CD4-positive, alpha-beta T cell treated with Interleukin-17A for 4 hours (primary cell): ENCODE results near the gene DDHD1.
"Not testable (repeated sequence)": the region's sequence is repeated elsewhere in the genome, so short reads cannot be mapped to it uniquely, and the experiment has no call there.

ENCODE experiments used
- DNase-seq: peaks from one replicate; pipeline ENCODE4 v3.0.0-alpha.2; 2020; ENCODE audit warnings: mixed read lengths

Gene DDHD1

DNA sequence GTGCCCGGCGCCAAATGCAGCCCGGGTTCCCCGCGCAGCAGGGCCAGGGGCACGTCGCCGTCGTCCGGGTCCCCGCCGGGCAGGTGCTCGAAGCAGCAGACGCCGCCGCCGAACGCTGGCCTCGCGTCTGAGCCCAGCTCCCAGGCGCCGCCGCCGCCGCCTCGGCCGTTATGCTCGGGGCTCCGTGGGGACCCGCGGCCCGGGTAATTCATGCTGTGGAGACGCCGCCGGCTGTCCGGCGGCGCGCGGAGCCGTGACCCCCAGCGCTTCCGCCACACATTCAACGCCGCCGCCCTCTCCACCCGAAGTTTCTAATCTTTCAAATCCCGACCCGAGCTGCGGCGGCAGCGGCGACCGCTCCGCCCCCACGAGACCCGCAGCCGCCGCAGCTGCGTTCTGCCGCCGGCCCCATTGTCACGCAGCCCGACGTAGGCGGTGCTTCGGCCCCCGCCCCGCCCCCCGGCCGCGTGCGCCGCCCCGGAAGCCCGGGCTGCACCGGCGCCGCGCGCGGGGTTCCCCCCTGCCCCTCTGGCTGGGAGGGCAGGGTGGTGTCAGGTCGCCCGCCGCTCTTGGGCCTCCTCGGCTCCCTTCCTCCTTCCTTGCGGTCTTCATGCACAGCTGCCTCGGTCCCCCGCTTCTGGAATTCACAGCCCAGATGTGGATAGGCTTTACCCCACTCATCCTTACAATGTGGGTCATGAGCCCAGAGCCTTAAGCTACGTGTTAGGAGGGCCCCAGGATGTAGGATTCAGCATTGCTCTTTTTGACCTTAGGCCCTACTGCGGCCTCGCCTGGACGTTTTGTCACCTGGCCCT, at the start of gene DDHD1:
Gene DDHD1, minus strand, starts transcription at position 437 of the 815 bp plus-strand sequence. Its CDS starts 225 bp downstream, at position 212.
- DNase-seq: peak; percentile 90

DNA sequence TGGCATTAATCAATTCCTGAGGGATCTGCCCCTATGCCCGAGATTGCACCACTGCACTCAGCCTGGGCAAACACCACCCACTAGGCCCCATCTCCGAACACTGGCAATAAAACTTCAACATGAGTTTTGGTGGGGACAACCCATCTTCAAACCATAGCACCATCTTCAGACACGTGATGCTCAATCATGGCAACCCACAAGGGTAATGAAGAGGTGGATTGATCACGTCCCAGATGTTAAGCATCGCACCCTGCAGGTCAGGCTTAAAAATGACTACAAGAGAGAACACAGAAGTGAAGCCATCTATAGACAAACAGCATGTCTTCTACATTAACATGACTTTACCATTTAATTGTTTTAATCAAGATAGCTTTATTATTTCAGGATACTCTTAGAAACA, 42.8 kb upstream of the DDHD1 start:
- DNase-seq: no peak

DNA sequence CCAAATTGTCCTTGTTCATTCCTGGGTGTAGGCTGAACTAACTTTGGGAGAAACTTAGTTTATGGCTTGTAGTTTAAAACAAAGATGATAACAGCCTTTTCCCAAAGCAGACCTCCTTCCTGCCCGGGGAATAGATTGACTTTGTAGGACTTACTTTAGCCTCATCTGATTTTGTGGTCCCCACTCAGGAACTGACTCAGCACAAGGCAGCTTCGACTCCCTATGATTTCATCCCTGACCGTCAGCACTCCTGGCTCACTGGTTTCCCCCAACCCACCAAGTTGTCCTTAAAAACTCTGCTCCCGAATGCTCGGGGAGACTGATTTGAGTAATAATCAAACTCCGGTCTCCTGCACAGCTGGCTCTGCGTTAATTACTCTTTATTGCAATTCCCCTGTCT, 40.1 kb upstream of the DDHD1 start:
- no peak for DNase-seq

DNA sequence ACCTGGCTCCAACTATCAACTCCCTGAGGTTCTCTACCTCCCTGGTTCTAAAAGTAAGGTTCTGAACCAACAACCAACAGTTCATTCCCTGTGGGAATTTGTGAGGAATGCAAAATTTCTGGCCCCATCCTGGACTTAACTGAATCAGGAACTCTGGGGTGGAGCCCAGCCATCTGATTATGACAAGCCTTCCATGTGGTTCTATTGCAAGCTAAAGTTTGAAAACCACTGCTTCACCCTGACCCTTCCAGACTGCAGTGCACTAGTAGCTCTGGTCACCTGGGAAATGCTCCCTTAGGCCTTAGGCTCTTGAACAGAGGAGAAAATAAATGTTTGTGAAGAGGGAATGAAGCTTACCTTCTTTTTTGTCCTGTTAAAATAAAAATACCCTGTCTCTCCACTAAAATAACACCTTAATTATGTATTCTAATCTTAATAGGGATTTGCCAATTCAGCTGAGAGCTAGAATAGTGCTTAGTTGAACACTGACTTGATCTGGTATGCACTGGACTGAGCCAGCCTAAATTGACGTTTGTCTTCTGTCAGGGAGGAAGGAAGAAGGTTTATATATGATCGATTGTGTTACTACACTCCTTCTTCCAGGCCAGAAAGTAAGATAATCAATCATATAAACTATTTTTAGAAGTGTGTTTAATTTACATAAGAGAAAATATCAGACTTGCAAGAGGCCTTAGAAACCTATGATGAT, 39.1 kb upstream of the DDHD1 start:
- DNase-seq: no peak

DNA sequence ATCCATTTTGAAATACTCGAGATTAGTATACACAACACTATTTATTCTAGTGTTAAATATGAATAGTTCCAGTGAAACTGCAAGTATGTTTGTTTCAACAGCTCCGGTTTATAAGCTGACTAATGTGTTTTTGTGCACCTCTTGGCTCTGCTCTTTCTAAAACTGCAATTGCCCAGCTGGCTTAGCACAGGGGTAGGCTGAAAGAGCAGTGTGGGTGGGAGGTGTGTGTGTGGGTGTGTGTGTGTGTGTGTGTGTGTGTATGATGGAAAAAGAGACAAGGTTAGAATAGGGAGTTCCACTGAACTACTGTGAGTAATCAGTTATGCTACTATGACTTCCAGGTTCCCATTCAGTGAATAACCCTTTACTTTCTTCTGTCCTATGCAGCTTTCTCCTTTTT, 37.8 kb upstream of the DDHD1 start:
- no peak for DNase-seq

DNA sequence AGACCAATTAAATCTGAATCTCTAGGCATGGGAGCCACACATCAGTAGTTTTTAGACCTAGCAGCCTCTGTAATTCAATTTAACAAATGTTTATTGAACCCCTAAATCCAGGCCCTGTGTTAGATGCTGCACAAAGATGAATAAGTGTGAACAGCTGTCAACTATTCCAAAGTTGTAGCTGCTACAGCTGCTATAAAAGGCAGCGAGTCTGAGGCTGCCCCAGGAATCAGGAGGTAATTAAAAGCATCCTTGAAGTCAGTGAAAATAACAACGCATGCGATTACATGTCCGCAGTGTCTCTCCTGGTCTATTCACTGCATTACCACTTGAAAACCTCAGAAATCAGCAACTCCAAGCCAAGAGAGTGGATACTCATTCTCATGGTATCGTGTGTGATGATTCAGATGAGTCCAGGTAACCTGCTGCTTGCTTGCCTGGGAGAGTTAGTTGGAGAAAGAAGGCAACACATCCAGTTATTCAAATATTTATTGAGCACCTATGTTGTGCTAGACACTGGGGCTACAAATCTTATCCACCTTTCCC, 34.9 kb upstream of the DDHD1 start:
- DNase-seq: no peak

DNA sequence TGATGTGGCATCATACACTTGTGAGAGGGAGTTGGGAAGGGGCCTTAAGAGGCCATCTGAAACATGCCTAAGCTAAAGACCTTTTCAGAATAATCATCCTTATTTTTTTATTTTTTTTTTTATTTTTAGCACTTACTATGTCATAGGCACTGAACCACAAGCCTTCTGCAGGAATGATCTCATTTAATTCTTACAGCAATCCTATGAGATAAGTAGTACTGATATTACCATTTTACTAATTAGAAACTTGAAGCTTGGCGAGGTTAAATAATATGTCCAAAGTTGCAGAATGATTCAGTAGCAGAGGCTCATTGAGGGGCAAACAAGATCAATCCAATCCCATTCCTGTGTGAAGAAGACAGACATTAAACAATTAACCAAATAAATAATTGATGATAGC, 33.4 kb upstream of the DDHD1 start:
- DNase-seq: no peak

DNA sequence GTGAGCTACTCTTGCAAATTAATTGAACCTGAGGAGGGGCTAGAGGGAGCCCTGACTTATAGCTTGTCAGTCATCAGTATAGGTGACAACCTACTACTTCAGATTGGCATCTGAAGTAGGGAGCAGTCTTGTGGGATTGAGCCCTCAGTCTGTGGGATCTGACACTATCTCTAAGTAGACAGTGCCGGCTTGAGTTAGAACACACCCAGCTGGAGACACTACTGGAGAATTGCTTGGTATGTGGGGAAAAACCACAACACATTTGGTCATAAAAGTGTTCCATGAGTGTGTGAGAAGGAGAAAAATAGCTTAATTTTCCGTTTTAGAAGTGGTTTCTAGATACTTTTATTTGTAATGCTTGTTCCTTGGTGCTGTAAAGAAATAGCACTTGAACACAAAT, 30.5 kb upstream of the DDHD1 start:
- no peak for DNase-seq

DNA sequence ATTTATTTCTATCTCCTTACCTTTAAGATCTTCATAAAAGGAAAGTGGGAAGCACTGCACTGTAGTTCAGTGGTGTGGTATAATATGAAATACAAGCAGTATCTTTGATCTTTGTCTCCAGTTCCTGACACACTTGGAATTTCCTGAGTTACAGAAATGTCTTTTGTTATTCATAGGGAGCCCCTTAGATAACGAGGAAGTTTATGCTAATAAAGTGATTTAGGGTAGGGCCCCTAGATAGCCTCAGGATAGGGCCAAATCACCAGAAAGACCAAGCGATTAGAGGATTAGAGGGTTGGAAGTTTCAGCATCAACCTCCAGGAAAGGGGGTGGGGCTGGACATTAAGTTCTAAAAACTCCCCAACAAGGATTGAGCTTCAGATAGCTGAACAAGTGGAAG, 29.9 kb upstream of the DDHD1 start:
- DNase-seq: no peak

DNA sequence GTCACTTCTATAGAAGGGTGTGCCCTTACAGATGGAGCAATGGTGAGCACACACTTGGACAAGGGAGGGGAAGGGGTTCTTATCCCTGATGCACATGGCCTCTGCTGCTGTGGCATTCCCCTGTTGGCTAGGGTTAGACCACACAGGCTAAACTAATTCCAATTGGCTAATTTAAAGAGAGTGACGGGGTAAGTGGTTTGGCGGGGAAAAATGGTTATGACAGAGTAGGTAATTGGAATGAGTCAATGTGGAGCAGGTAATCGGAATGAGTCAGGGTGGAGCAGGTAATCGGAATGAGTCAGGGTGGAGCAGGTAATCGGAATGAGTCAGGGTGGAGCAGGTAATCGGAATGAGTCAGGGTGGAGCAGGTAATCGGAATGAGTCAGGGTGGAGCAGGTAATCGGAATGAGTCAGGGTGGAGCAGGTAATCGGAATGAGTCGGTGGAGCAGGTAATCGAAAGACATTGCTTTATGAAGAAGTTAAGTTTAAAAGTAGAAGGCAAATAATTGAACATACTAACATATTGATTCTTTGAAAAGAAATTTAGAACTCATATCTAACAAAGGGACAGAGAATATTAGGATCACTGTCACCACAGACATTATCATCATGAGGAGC, 28.4 kb upstream of the DDHD1 start:
- not testable (repeated sequence) for DNase-seq

DNA sequence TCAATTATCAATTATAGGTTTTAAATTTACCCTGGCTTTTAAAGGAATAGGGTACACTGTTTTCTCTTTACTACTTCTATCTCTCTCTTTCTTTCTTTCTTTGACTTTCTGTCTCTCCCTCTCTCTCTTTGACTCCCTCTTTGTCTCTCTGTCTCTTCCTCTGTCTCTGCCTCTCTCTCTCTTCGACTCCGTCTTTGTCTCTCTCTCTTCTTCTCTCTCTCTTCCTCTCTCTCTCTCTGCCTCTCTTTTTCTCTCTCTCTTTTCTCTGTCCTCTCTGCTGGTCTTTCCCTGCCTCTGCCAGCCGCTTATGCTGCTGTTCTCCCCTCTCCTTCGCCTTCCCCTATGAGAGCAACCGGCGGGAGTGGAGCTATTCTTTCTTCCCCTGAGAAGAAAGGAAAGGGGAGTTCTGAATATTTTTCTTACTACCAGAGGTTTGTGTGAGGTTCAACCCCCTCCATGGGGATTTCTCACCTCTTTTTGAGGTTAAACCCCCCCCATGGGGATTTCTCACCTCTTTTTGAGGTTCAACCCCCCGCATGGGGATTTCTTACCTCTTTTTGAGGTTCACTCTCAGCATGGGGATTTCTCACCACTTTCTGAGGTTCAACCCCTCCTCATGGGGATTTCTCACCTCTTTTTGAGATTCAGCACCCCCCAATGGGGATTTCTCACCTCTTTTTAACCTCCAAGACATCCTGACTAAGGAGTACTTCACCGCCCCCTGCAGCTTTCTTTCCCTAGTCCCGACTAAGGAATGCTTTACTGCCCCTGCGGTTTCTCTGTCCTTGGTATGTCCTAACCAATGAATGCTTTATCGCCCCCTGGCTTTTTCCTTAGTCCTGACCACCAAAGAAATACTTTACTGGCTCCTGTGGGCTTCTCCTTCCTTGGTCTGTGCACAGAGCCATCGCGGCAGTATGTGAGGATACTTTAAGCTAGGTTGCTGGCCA, 27.4 kb upstream of the DDHD1 start:
- DNase-seq: peak; percentile 12

DNA sequence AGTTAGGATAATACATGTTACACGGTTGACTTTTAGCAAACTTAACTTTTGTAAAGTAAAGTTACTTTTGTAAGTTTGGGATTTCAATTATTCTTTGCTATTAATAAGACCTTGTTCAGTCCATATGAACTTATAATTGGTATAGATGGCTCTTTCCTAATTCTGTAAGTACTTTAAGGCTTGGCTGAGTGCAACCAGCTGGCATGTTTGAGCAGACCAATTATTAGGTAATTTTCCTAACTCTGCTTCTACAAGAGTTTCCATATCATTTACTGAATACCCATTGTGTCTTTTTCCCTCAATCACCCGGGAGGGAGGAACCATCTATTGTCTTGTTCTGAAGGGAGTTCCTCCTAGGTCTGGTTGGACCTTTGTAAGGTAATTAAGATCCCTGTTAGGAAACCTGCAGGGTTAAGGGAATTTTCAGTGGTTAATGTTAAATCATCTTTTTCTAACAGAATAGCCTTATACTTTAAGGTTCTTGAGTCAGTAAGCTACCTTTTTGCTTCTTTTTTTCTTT, 26.4 kb upstream of the DDHD1 start:
- not testable (repeated sequence) for DNase-seq

DNA sequence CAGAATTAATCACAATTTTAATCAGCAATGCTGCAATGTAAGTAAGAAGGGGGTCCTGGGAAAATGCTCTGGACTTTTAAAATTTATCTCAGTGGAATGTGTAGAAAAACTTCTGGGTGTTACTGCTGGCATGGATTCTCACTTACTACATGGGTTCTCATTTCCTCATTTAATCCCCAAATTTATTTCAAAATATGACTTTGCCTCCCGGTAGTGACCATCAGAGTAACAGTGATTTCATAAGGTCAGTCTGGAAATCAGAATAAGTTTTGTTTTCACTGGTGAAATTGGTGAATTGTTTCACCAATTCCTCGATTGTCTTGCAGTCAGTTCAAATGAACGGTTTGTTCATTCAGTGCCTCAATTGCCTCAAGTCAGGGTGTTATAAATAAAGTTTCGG, 22.3 kb upstream of the DDHD1 start:
- no peak for DNase-seq

DNA sequence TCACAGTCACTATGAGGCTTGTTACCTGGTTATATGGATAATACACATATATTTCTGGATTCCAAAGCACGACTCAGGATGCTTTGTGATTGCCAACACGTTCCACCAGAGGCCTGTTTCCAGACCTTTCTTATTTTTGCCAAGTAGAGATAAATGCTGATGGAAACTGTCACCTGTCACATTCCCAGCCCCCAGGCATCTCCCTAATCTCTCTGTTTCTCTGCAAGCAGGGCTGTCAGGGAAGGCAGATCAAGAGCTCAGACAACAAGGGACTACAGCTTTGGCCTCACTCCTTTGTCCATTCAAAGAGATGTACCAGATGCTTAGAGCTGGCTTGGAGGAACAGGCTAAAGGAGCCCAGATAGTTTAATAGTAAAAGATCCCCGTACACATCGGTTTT, 21.8 kb upstream of the DDHD1 start:
- DNase-seq: no peak

DNA sequence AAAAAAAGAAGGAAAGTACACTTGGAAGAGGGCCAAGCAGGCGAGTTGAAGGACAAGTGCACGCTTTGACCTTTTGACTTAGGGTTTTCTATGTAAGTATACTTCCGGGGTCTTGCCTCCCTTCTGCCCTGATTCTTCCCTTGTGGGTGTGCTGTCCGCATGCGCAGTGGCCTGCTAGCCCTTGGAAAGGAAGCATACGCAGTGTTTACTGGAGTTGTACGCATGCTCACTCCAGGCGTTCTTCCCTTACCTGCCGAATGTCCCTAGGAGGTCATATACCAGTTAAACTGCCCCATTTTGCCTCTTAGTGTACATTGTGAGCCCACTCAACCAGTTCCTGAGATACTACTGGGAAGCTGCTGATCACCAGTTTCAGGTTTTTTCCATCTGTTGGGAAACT, 15.7 kb upstream of the DDHD1 start:
- DNase-seq: no peak

DNA sequence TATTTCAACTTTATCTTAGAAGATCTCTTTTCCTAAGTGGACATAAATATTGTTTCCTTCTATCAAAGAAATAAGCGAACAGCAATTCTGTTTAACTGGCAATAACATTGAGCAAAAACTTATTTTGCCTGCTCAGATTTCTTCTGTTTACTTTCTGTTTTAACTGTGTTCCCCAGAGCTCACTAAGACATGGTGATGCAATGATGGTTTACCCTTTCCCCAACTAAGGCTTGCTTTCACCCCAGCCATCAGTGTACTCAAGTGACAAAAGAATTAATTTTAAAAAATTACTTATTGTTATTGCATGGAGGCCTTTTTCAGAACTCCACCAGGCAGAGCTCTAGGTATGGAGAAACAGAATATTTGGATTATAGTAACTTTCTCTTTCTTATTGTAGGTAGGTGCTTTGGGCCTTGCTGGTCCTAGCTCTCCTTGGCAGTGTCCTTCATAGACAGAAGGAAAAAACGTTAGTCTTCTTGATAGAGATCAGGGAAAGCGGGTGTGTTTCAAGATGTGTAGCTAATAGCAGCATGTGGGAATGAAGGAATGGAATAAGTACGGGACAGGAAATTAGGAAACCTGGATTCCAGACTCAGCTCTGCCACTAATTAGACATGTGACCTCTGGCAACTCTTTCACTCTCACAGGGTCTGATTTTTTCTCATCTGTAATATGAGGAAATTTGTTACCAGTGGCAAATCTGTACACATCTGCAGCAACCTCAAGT, 14.6 kb upstream of the DDHD1 start:
- no peak for DNase-seq

DNA sequence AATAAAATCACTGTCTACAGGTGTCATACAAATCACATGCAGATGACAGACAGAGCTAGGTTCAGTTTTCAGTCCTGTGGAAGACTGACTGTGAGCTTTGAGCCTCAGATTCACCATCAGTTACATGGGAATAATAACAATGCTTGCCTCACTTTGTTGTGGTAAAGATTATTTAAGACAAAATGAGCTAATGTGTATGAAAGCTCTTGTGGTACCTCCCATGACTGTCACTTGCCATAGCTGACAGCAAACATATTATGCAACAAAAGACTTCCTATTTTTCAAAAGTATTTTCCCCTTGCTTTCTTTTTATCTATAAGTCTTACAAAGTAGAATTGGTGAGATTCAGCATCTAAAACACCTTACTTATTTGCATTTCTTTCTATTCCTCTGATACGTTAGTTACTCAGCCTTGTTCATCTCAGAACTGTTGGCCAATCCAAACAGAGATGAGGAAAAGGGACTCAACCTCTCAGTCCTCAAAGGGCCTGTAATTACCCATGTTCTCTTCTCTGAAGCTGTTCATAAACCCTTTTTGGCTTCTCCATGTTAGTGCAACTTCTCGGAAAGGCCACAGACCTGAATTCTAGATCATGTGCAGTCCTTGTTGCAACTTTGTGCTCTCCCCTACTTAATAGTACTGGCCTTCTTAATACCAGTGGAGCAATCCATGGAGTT, 8.8 kb upstream of the DDHD1 start:
- DNase-seq: no peak

DNA sequence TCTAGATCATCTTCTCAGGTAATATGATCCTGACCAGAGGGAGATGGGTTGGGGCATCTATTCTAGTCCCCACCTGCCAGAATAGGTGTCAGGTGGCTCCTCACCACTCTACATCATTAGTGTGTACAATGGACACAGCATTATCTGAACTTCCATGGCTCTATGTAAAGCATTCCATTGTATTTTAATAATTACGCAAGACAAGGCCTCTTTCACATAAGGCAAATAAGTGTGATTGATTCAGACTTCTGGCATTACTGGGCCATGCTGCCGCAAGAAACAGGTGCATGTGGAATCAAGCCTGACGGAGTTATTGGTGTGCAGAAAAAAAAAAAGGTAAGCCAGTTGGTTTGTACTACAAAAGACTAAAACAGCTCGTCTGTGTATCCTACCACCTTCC, 3.1 kb upstream of the DDHD1 start:
- DNase-seq: no peak

DNA sequence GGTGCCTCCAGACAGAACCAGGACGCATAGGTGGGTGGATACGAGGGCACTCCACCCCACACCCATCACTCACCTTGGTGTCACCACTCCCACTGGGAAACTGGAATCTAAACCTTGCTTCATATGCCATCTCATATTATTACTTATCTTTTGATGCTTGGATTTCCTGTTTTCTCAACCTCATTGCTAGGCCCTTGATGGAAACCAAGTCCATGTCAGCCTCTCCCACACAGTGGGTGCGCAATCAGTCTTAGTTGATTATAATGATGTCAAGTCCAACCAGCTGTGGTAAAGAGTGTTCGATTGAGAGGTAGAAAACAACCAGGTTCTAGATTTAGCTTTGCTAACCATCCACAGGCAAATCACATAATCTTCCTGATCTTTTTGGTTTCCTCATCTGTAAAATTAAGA, 584 bp upstream of the DDHD1 start:
- no peak for DNase-seq

DNA sequence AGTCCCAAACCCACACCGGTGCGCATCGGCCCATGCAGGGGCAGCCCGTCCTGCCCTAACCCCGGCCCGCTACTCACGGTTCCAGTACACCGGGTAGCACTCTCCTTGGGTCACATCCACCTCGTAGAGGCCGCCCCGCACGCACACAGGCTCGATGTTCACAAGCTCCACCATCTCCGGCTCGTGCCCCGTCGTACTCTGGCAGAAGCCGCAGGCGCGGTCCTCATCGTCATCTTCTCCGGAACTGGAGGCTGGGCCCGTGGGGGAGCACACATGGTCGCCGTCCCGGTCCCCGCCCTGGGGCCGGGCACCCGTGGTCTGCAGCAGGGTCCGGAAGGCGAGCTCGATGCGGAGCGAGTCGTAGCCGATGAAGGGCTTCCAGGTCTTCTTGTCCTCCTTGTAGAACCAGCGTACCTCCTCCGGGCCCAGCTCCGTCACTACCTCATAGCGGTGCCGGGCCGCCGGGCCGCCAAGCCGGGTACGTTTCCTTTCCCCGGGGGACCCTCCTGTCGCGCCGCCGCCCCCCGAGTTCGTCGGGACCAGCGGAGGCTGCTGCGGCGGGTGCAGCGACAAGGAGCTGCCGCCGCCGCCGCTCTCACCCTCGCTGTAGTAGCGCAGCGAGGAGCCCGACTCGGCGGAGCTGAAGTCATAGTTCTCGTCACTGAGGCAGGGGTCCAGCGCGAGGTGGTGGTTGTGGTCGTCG, 788 bp downstream of the DDHD1 start:
- DNase-seq: peak; percentile 76
